OCI-LY1 (cell line): ENCODE data around the gene POU2F2.

Experiments used
- H2AFZ ChIP-seq: fragments of 200-600 bp; sonication (generic), shearing (Covaris generic); 2 replicates; pipeline ENCODE4 v1.6.0; 2014; ENCODE audit warnings: antibody characterized with exemption, mild to moderate bottlenecking, low read length
- H3F3A ChIP-seq: fragments of 200-600 bp; sonication (generic), shearing (Covaris generic); 2 replicates; pipeline ENCODE4 v1.6.0; 2014; ENCODE audit warnings: mild to moderate bottlenecking, antibody characterized with exemption, low read length, moderate library complexity; ENCODE audit not compliant: insufficient read depth
- H3K27ac ChIP-seq: fragments of 200-600 bp; sonication (generic); 2 replicates; pipeline ENCODE4 v1.5.1; 2014; ENCODE audit warnings: low read length, mixed run types, mild to moderate bottlenecking, low read depth; ENCODE audit not compliant: poor library complexity, severe bottlenecking
- H3K27me3 ChIP-seq: fragments of 200-600 bp; sonication (generic); 2 replicates; pipeline ENCODE4 v1.6.0; 2014; ENCODE audit warnings: antibody characterized with exemption, mild to moderate bottlenecking, low read length, moderate library complexity; ENCODE audit not compliant: insufficient read depth
- H3K36me3 ChIP-seq: fragments of 200-600 bp; sonication (generic); 2 replicates; pipeline ENCODE4 v1.6.1; 2014; ENCODE audit warnings: mild to moderate bottlenecking, antibody characterized with exemption, low read length, moderate library complexity, mixed read lengths; ENCODE audit not compliant: insufficient read depth
- H3K4me1 ChIP-seq: fragments of 200-600 bp; sonication (generic); 2 replicates; pipeline ENCODE4 v1.5.1; 2014; ENCODE audit warnings: mild to moderate bottlenecking, low read length, moderate library complexity; ENCODE audit not compliant: insufficient read depth, severe bottlenecking
- H3K4me2 ChIP-seq: fragments of 200-600 bp; sonication (generic), shearing (Covaris generic); 2 replicates; pipeline ENCODE4 v1.6.1; 2014; ENCODE audit warnings: low read length
- H3K4me3 ChIP-seq: fragments of 200-600 bp; sonication (generic); 2 replicates; pipeline ENCODE4 v1.5.1; 2014; ENCODE audit warnings: low read length, low read depth, mild to moderate bottlenecking, mixed read lengths; ENCODE audit not compliant: poor library complexity, severe bottlenecking
- H3K79me2 ChIP-seq: fragments of 200-600 bp; shearing (Covaris generic); 2 replicates; pipeline ENCODE4 v1.6.1; 2016; ENCODE audit warnings: mixed run types, low read length, mixed read lengths; ENCODE audit not compliant: insufficient read depth
- H3K9ac ChIP-seq: fragments of 200-600 bp; sonication (generic), shearing (Covaris generic); 2 replicates; pipeline ENCODE4 v1.6.1; 2014; ENCODE audit warnings: mild to moderate bottlenecking, low read length, mixed read lengths
- H3K9me2 ChIP-seq: fragments of 200-600 bp; sonication (generic), shearing (Covaris generic); 2 replicates; pipeline ENCODE4 v1.6.1; 2014; ENCODE audit warnings: low read depth, mild to moderate bottlenecking, low read length, mixed read lengths
- H3K9me3 ChIP-seq: fragments of 200-600 bp; shearing (Covaris generic); 2 replicates; pipeline ENCODE4 v1.6.1; 2014; ENCODE audit warnings: low read length, mixed read lengths
- H4K20me1 ChIP-seq: fragments of 200-600 bp; sonication (generic), shearing (Covaris generic); 2 replicates; pipeline ENCODE4 v1.6.0; 2016; ENCODE audit warnings: mild to moderate bottlenecking, low read length; ENCODE audit not compliant: insufficient read depth
- EZH2 ChIP-seq: fragments of 200-600 bp; sonication (generic), shearing (Covaris generic); IDR thresholded peaks from 2 replicates; pipeline ENCODE4 v1.8.0; 2017; ENCODE audit warnings: borderline replicate concordance, mixed run types, mild to moderate bottlenecking, antibody characterized with exemption, low read length, moderate library complexity, mixed read lengths
- TF ChIP-seq, protein P1 (sequence below): fragments of 200-600 bp; sonication (generic), shearing (Covaris generic); IDR thresholded peaks from 2 replicates; pipeline ENCODE4 v1.5.1; 2017; ENCODE audit warnings: mild to moderate bottlenecking, antibody characterized with exemption, low read length, moderate library complexity, mixed read lengths

Gene POU2F2

GRCh38 chr19:42071247-42071646, 61.0 kb downstream of the POU2F2 start:
- H2AFZ ChIP-seq, result no peak overlapping the region
- no peaks in the 10 kb centered on the region for H4K20me1 ChIP-seq
- no peak overlapping the region for H3K4me2 ChIP-seq
- peaks cover under 1% of the 10 kb centered on the region; the same call in 1 of the 2 replicates for H3K79me2 ChIP-seq
- no peak overlapping the region for H3K27ac ChIP-seq
- no peaks in the 10 kb centered on the region for H3K27me3 ChIP-seq
- H3K9me2 ChIP-seq, result no peaks in the 10 kb centered on the region
- no peak for TF ChIP-seq EZH2
- TF ChIP-seq, protein P1, sequence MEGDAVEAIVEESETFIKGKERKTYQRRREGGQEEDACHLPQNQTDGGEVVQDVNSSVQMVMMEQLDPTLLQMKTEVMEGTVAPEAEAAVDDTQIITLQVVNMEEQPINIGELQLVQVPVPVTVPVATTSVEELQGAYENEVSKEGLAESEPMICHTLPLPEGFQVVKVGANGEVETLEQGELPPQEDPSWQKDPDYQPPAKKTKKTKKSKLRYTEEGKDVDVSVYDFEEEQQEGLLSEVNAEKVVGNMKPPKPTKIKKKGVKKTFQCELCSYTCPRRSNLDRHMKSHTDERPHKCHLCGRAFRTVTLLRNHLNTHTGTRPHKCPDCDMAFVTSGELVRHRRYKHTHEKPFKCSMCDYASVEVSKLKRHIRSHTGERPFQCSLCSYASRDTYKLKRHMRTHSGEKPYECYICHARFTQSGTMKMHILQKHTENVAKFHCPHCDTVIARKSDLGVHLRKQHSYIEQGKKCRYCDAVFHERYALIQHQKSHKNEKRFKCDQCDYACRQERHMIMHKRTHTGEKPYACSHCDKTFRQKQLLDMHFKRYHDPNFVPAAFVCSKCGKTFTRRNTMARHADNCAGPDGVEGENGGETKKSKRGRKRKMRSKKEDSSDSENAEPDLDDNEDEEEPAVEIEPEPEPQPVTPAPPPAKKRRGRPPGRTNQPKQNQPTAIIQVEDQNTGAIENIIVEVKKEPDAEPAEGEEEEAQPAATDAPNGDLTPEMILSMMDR, result no peak
- H3K4me1 ChIP-seq, result peaks cover 9% of the 10 kb centered on the region
- no peak overlapping the region for H3K4me3 ChIP-seq
- H3F3A ChIP-seq, result no peaks in the 10 kb centered on the region
- H3K9ac ChIP-seq, result no peak overlapping the region
- H3K9me3 ChIP-seq, result no peaks in the 10 kb centered on the region
- H3K36me3 ChIP-seq, result no peaks in the 10 kb centered on the region

DNA sequence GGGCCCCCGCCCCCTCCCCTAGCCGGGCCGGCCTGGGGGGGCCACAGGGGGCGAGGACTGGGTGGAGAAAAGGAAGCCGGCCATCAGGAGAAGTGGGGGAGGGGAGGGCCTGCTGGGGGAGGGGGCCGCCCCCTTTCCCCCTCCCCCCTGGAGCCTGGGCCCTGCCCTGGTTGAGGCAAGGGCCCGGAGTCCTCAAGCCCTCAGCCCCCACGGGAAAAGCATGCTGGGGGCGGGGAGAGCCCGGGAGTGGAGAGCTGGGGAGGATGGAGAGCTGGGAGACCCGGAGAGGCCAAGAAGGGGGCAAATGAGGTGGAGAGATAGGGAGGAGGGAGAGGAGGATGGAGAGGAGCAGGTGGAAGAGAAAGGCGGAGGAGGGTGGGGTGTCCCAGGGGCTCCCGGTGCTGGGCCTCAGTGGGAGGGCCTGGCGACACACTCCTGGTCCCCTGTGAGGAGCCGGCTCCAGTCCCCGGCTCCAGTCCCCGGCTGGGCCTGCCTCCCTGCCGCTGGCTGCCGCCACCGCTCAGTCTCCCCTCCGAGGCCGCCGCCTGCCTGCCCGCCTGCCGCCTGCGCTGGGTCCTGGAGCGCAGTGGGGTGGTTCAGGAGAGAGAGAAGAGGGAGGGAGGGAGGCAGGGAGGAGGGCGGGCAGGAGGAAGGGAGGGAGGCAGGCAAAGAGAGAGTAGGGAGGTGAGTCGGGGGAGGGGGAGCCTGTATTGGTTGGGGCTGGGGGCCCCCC, 62.5 kb downstream of the POU2F2 start, which contains the start of gene GRIK5:
TSS of gene GRIK5 (minus strand) at position 588 of the 733 bp plus-strand sequence. CDS start 4,436 bp downstream, outside the sequence.
- no peak for TF ChIP-seq EZH2
- TF ChIP-seq, protein P1, result no peak
- peaks cover 3% of the 10 kb centered on the region for H3K4me1 ChIP-seq
- no peak within 1 kb of the TSS for H3K27ac ChIP-seq
- no peak within 1 kb of the TSS for H2AFZ ChIP-seq
- H3K27me3 ChIP-seq, result no peaks in the 10 kb centered on the region
- H4K20me1 ChIP-seq, result no peaks in the 10 kb centered on the region
- no peak within 1 kb of the TSS for H3K4me2 ChIP-seq
- no peak within 1 kb of the TSS for H3K9ac ChIP-seq
- H3K9me3 ChIP-seq, result no peaks in the 10 kb centered on the region
- no peak within 1 kb of the TSS for H3K4me3 ChIP-seq
- no peaks in the 10 kb centered on the region for H3K79me2 ChIP-seq
- no peaks in the 10 kb centered on the region for H3K36me3 ChIP-seq
- H3K9me2 ChIP-seq, result no peaks in the 10 kb centered on the region
- H3F3A ChIP-seq, result no peaks in the 10 kb centered on the region

- H2AFZ ChIP-seq, result no peak overlapping the region
- H3K4me3 ChIP-seq, result no peak overlapping the region
- no peaks in the 10 kb centered on the region for H3F3A ChIP-seq
- H3K4me2 ChIP-seq, result no peak overlapping the region
- no peaks in the 10 kb centered on the region for H3K36me3 ChIP-seq
- H4K20me1 ChIP-seq, result no peaks in the 10 kb centered on the region
- H3K9ac ChIP-seq, result no peak overlapping the region
- no peaks in the 10 kb centered on the region for H3K27me3 ChIP-seq
- H3K27ac ChIP-seq, result no peak overlapping the region
- H3K79me2 ChIP-seq, result no peaks in the 10 kb centered on the region
- H3K9me2 ChIP-seq, result no peaks in the 10 kb centered on the region
- TF ChIP-seq, protein P1, result no peak
- TF ChIP-seq EZH2, result no peak
- H3K9me3 ChIP-seq, result no peaks in the 10 kb centered on the region
- H3K4me1 ChIP-seq, result no peaks in the 10 kb centered on the region
These were observed 63.3 kb downstream of the POU2F2 start for GRCh38 chr19:42068756-42069571.
